HepG2 (cell line): Measurements from ENCODE around the gene SETD1B. TPM values are rescaled to one million over a fixed set of nuclear protein-coding genes. Genes with fewer than 3 reads are reported as not detected.

Experiments
- ATAC-seq: fragments of 200-7000 bp; cut with Tn5 transposase; 3 replicates; pipeline ENCODE4 v1.9.1; 2020; ENCODE audit warnings: mild to moderate bottlenecking, moderate library complexity
- BruUV-seq: library from RNA; stranded (reverse); fragments of 400-500 nt; replicated peaks from 2 replicates; lab custom pipeline; 2021; lab: Mats Ljungman, UMichigan
- CTCF ChIA-PET: fragments of 300-600 bp; formaldehyde crosslinking; extraction: SDS; loops from one replicate; lab custom pipeline; 2021; ENCODE audit warnings: low total read pairs, inconsistent platforms, low intra/inter-chr PET ratio; lab: Yijun Ruan, JAX
- POLR2A ChIA-PET: fragments of 350-600 bp; sonication (Branson Sonifier 250); formaldehyde crosslinking; loops from one replicate; lab custom pipeline; 2020; ENCODE audit warnings: antibody characterized with exemption, inconsistent platforms; lab: Yijun Ruan, JAX
- DNase-seq: peaks from one replicate; pipeline ENCODE4 v3.0.0-alpha.2; 2015; ENCODE audit warnings: low spot score
- FAIRE-seq: peaks from 3 replicates; lab custom pipeline; 2011; peaks lifted over from hg19 to GRCh38; lab: Jason Lieb, UNC
- H2AFZ ChIP-seq: one replicate; pipeline ENCODE4 v1.6.1; 2011; ENCODE audit warnings: low read length, inconsistent platforms
- H3K27ac ChIP-seq: fragments of 300-600 bp; 3 replicates; pipeline ENCODE4 v1.8.0; 2011; ENCODE audit warnings: mixed run types, mild to moderate bottlenecking, mixed read lengths, low read length, inconsistent platforms; ENCODE audit not compliant: insufficient read depth; ENCODE audit errors: extremely low read length
- H3K27me3 ChIP-seq, 2 experiments: fragments of 200-600 bp in 1 of 2; 2 replicates in 1 of 2; 3 replicates in 1 of 2; pipeline versions ENCODE4 v1.6.0 to v1.8.0; 2011; ENCODE audit warnings: low read length in 2 of 2, mild to moderate bottlenecking in 2 of 2, moderate library complexity in 2 of 2, inconsistent platforms in 1 of 2; ENCODE audit not compliant: insufficient read depth in 2 of 2, control insufficient read depth in 1 of 2
- H3K36me3 ChIP-seq, 2 experiments: fragments of 200-600 bp in 1 of 2; replicated peaks in 1 of 2; 2 replicates in 1 of 2; 3 replicates in 1 of 2; pipeline versions ENCODE4 v1.5.1 to v1.8.0; 2011; ENCODE audit warnings: low read length in 2 of 2, inconsistent platforms in 1 of 2; ENCODE audit not compliant: insufficient read depth in 2 of 2, control insufficient read depth in 1 of 2
- H3K4me1 ChIP-seq: 2 replicates; pipeline ENCODE4 v1.5.1; 2012; ENCODE audit warnings: low read length, inconsistent platforms; ENCODE audit not compliant: insufficient read depth
- H3K4me2 ChIP-seq: 2 replicates; pipeline ENCODE4 v1.6.0; 2011; ENCODE audit warnings: low read depth, low read length, inconsistent platforms
- H3K4me3 ChIP-seq, 3 experiments: fragments of 200-600 bp in 1 of 3; sonication (generic), shearing (Covaris generic) in 1 of 3; replicated peaks in 1 of 3; 2 replicates each; pipeline ENCODE4 v1.5.1; 2011 to 2016; ENCODE audit warnings: low read length in 3 of 3, inconsistent platforms in 2 of 3, low read depth in 2 of 3, mild to moderate bottlenecking in 2 of 3, control low read depth in 1 of 3, mixed read lengths in 1 of 3; ENCODE audit not compliant: insufficient read depth in 1 of 3
- H3K79me2 ChIP-seq: one replicate; pipeline ENCODE4 v1.6.1; 2011; ENCODE audit warnings: low read length, inconsistent platforms; ENCODE audit not compliant: insufficient read depth
- H3K9ac ChIP-seq: 2 replicates; pipeline ENCODE4 v1.6.0; 2011; ENCODE audit warnings: mild to moderate bottlenecking, low read depth, low read length, inconsistent platforms; ENCODE audit not compliant: insufficient read depth
- H3K9me3 ChIP-seq: 2 replicates; pipeline ENCODE4 v1.5.1; 2012; ENCODE audit warnings: mild to moderate bottlenecking, low read length
- H4K20me1 ChIP-seq: 2 replicates; pipeline ENCODE4 v1.6.0; 2011; ENCODE audit warnings: inconsistent platforms, mild to moderate bottlenecking, low read length, moderate library complexity; ENCODE audit not compliant: insufficient read depth
- ASH2L ChIP-seq: fragments of 300-600, 200-600 bp; sonication (generic); IDR thresholded peaks from 2 replicates; pipeline ENCODE4 v1.7.0; 2017; ENCODE audit warnings: low read depth, mild to moderate bottlenecking, moderate library complexity, mixed read lengths, low read length; ENCODE audit not compliant: insufficient read length
- EP300 ChIP-seq, 3 experiments: sonication (generic) in 1 of 3; formaldehyde crosslinking in 1 of 3; IDR thresholded peaks; 2 replicates each; pipeline versions ENCODE4 v1.5.1 to v1.6.1; 2011 to 2020; ENCODE audit warnings: low read depth in 2 of 3, low read length in 2 of 3, borderline replicate concordance in 1 of 3, improper control_type of control experiment in 1 of 3, mild to moderate bottlenecking in 1 of 3, missing genetic modification reagents in 1 of 3, moderate library complexity in 1 of 3
- FOXK1 ChIP-seq: sonication (generic); formaldehyde crosslinking; IDR thresholded peaks from 2 replicates; pipeline ENCODE4 v1.4.0; 2020; ENCODE audit warnings: low read depth, missing genetic modification reagents, borderline replicate concordance
- KDM6A ChIP-seq: IDR thresholded peaks from 2 replicates; pipeline ENCODE4 v1.6.1; 2016; ENCODE audit warnings: low read depth
- MED13 ChIP-seq: sonication (generic); formaldehyde crosslinking; IDR thresholded peaks from 2 replicates; pipeline ENCODE4 v1.5.0; 2020; ENCODE audit warnings: missing genetic modification reagents
- NR2C2 ChIP-seq: sonication (generic); formaldehyde crosslinking; IDR thresholded peaks from 2 replicates; pipeline ENCODE4 v1.4.0; 2020; ENCODE audit warnings: missing genetic modification reagents, mild to moderate bottlenecking, moderate library complexity, borderline replicate concordance
- RORA ChIP-seq: sonication (generic); formaldehyde crosslinking; IDR thresholded peaks from 2 replicates; pipeline ENCODE4 v1.5.0; 2020; ENCODE audit warnings: mild to moderate bottlenecking, missing genetic modification reagents, moderate library complexity
- SNAI1 ChIP-seq: sonication (generic); formaldehyde crosslinking; IDR thresholded peaks from 2 replicates; pipeline ENCODE4 v1.5.0; 2020; ENCODE audit warnings: mild to moderate bottlenecking, missing genetic modification reagents, borderline replicate concordance
- XBP1 ChIP-seq: sonication (generic); formaldehyde crosslinking; IDR thresholded peaks from 2 replicates; pipeline ENCODE4 v1.5.0; 2020; ENCODE audit warnings: missing genetic modification reagents
- ZFX ChIP-seq: sonication (generic); formaldehyde crosslinking; IDR thresholded peaks from 2 replicates; pipeline ENCODE4 v1.4.0; 2020; ENCODE audit warnings: mild to moderate bottlenecking, low read depth, missing genetic modification reagents, moderate library complexity
- ZNF484 ChIP-seq: sonication (generic); formaldehyde crosslinking; IDR thresholded peaks from 2 replicates; pipeline ENCODE4 v1.5.1; 2020; ENCODE audit warnings: mild to moderate bottlenecking, low read depth, missing genetic modification reagents, borderline replicate concordance
- ZNF577 ChIP-seq: sonication (generic); formaldehyde crosslinking; IDR thresholded peaks from 2 replicates; pipeline ENCODE4 v1.4.0; 2020; ENCODE audit warnings: mild to moderate bottlenecking, low read depth, missing genetic modification reagents, borderline replicate concordance
- ZSCAN31 ChIP-seq: sonication (generic); formaldehyde crosslinking; IDR thresholded peaks from 2 replicates; pipeline ENCODE4 v1.5.0; 2020; ENCODE audit warnings: low read depth, mild to moderate bottlenecking, missing genetic modification reagents
- WGBS: methylation state at CpG from one replicate; pipeline ENCODE4 v1.1.6; 2017; ENCODE audit warnings: low lambda C conversion rate; 5-methylcytosine and 5-hydroxymethylcytosine counted together
- in situ Hi-C: cut with HindIII; loops from 2 replicates; pipeline ENCODE4 v1.10.0; 2017; ENCODE audit warnings: low pct_unique_long_range_greater_than_20kb; ENCODE audit not compliant: extremely low pct_ligation_motif_present
- intact Hi-C: fragments of 100-400 bp; cut with micrococcal nuclease; formaldehyde crosslinking; loops from one replicate; pipeline ENCODE4 v1.10.0; 2022; ENCODE audit not compliant: unreplicated experiment
- polyA plus RNA-seq, 8 experiments: library from polyadenylated mRNA; depleted of rRNA in 3 of 8; stranded (reverse) in 7 of 8; unstranded in 1 of 8; fragments of >200 nt; fragmentation: Illumina TruSeq in 4 of 8; extraction: Trizol in 4 of 8; gene quantifications; 2 replicates each; pipeline versions ENCODE4 v1.2.1 to v1.2.3, GENCODE V29; 2011 to 2016; ENCODE audit warnings: low read depth in 4 of 8, missing spikeins in 1 of 8, mixed read lengths in 1 of 8; ENCODE audit not compliant: insufficient read depth in 1 of 8
- total RNA-seq, 5 experiments: library from RNA; depleted of rRNA; stranded (reverse); fragments of >200 nt; fragmentation: Illumina TruSeq; extraction: Trizol; gene quantifications; 2 replicates each; pipeline ENCODE4 v1.2.3, GENCODE V29; 2016; ENCODE audit warnings: low read depth in 1 of 5
- TF ChIP-seq, protein P1 (sequence below): sonication (generic); formaldehyde crosslinking; IDR thresholded peaks from 2 replicates; pipeline ENCODE4 v1.8.1; 2023; ENCODE audit warnings: missing genetic modification reagents, mild to moderate bottlenecking, borderline replicate concordance

The SETD1B gene
- total and polyA plus RNA-seq, 2 of the 13 experiments (the other 11 are each of a cell fraction or from before 2014, with no cell fraction given) = 1.1 to 1.4 TPM

DNA sequence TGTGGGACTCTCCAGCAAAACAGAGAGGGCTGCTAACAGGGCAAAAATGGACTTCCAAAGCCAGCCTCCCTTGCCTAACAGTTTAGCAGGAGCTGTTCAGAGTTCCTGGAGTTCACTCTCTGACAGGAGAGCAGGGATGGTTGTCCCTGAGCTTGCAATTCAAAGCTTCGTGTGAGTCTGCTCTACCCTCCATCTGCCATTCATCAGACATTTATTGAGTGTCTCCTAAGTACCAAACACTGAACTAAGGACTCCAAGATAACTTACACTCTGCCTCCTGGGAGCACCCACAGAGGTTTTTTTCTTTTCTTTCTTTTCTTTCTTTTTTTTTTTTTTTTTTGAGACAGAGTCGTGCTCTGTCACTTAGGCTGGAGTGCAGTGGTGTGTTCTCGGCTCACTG lies 39.0 kb upstream of the SETD1B start:
- Histone ChIP-seq H3K9ac (no peak overlapping the region), H3K9me3 (no peaks in the 10 kb centered on the region), H3K27ac (no peak overlapping the region), H4K20me1 (no peaks in the 10 kb centered on the region), H3K4me3 (no peak overlapping the region), H3K4me2 (no peak overlapping the region)
- POLR2A ChIA-PET = interaction anchor here (0.7 kb wide), 1 partner anchor 56 kb away, joined by 4 read pairs; no protein-coding TSS in a partner anchor
- no TSS peak for BruUV-seq
- DNase-seq = no peak
- WGBS = 89% methylated on average over 3 of the region's 3 CpGs
- in situ Hi-C loops = no loop called here
- TF ChIP-seq, protein P1, sequence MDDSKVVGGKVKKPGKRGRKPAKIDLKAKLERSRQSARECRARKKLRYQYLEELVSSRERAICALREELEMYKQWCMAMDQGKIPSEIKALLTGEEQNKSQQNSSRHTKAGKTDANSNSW (CRISPR knock-in tag) = no peak
- no peak for TF ChIP-seq ZNF577 (CRISPR knock-in tag)
- TF ChIP-seq RORA (CRISPR knock-in tag) = no peak
- TF ChIP-seq XBP1 (CRISPR knock-in tag) = no peak
- no peak for TF ChIP-seq MED13 (CRISPR knock-in tag)
- TF ChIP-seq NR2C2 = no peak
- no peak for TF ChIP-seq SNAI1 (CRISPR knock-in tag)
- TF ChIP-seq EP300 (IDR thresholded peaks at IDR 0.05; ENCODE audit: low read depth in 2 of 2, low read length in 2 of 2) = no peak
- TF ChIP-seq EP300 (CRISPR knock-in tag; IDR thresholded peaks at IDR 0.05; ENCODE audit: borderline replicate concordance) = no peak
- no peak for TF ChIP-seq KDM6A (CRISPR knock-in tag)
- no peak for TF ChIP-seq ZNF484 (CRISPR knock-in tag)
- no peak for TF ChIP-seq ZSCAN31 (CRISPR knock-in tag)
- TF ChIP-seq ASH2L = no peak
- TF ChIP-seq ZFX (CRISPR knock-in tag) = no peak
- no peak for TF ChIP-seq FOXK1 (CRISPR knock-in tag)
- TF ChIP-seq, all 625 proteins: peak for 0
- no peaks in the 10 kb centered on the region for H3K36me3 ChIP-seq
- CTCF ChIA-PET = no interaction called here
- peaks cover 8% of the 10 kb centered on the region for H3K4me1 ChIP-seq
- H3K27me3 ChIP-seq = no peaks in the 10 kb centered on the region
- no peak for ATAC-seq
- intact Hi-C loops = no loop called here
- no peak for FAIRE-seq
- no peak overlapping the region for H2AFZ ChIP-seq
- H3K79me2 ChIP-seq = no peaks in the 10 kb centered on the region
